Stimulated activated CD8-positive, alpha-beta memory T cell treated with anti-CD3 and anti-CD28 coated beads, Interleukin-7, amount 100 ng/mL, for 24 hours (primary cell): ENCODE results near the gene KRTAP10-9.
"Not testable (repeated sequence)": the region's sequence is repeated elsewhere in the genome, so short reads cannot be mapped to it uniquely, and the experiment has no call there.

Experiments used
- DNase-seq: peaks from one replicate; pipeline ENCODE4 v3.0.0-alpha.2; 2020; ENCODE audit warnings: low read depth

KRTAP10-9 gene

DNA sequence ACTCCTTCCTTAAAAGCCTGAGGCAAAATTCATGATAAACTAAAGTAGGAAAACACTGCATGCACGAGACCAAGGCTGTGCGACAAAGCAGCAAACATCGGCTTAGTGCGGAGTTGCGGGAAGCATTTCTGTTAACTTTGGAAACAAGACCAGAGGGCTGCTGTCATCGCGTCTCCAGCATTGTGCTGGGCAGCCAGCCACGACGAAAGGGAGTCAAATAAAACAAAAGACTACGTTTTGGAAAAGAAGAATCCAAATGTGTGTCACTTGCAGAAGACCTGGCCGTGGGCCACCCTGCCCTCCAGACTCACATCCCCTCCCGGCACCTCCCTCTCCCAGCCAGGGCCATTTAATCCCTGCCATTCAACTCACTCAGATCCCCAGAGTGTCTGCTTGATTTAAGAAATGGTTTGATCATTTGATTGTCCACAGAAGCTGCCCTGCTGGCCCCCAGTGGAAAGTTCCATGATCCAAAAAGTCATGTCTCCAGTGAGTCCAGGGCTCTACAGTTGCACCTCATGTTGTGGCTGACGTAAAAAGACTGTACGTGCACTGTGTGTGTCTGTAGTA, 16.9 kb downstream of the KRTAP10-9 start:
- DNase-seq, result no peak

GRCh38 chr21:44644878-44645277, 18.0 kb downstream of the KRTAP10-9 start:
- no peak for DNase-seq

DNA sequence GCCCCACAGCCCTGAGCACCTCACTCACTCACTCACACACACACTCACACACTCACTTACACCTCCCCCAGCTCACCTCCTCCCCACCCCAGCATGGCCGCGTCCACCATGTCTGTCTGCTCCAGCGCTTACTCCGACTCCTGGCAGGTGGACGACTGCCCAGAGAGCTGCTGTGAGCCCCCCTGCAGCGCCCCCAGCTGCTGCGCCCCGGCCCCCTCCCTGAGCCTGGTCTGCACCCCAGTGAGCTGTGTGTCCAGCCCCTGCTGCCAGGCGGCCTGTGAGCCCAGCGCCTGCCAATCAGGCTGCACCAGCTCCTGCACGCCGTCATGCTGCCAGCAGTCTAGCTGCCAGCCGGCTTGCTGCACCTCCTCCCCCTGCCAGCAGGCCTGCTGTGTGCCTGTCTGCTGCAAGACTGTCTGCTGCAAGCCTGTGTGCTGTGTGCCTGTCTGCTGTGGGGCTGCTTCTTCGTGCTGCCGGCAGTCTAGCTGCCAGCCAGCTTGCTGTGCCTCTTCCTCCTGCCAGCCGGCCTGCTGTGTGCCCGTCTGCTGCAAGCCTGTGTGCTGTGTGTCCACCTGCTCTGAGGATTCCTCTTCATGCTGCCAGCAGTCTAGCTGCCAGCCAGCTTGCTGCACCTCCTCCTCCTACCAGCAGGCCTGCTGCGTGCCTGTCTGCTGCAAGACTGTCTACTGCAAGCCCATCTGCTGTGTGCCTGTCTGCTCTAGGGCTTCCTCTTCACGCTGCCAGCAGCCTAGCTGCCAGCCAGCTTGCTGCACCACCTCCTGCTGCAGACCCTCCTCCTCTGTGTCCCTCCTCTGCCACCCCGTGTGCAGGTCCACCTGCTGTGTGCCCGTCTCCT, 19.7 kb downstream of the KRTAP10-9 start, which contains the start of gene KRTAP10-11:
Gene KRTAP10-11 (plus strand): TSS at position 49 of the 856 bp plus-strand sequence. CDS start 45 bp downstream, at position 94.
- not testable (repeated sequence) for DNase-seq

DNA sequence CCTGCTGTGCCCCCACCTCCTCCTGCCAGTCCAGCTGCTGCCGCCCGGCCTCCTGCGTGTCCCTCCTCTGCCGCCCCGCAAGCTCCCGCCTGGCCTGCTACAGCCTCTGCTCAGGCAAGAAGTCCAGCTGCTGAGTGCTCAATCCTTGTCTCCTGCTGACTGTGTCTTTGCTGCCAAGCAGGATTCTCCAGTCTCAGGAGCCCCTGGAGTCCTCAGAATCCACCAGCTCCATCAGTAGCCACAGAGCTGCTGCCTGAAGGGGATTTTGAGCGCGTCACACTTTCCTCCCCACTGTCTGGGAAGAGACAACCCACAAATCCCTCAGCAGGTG, 20.3 kb downstream of the KRTAP10-9 start:
- DNase-seq, result no peak

DNA sequence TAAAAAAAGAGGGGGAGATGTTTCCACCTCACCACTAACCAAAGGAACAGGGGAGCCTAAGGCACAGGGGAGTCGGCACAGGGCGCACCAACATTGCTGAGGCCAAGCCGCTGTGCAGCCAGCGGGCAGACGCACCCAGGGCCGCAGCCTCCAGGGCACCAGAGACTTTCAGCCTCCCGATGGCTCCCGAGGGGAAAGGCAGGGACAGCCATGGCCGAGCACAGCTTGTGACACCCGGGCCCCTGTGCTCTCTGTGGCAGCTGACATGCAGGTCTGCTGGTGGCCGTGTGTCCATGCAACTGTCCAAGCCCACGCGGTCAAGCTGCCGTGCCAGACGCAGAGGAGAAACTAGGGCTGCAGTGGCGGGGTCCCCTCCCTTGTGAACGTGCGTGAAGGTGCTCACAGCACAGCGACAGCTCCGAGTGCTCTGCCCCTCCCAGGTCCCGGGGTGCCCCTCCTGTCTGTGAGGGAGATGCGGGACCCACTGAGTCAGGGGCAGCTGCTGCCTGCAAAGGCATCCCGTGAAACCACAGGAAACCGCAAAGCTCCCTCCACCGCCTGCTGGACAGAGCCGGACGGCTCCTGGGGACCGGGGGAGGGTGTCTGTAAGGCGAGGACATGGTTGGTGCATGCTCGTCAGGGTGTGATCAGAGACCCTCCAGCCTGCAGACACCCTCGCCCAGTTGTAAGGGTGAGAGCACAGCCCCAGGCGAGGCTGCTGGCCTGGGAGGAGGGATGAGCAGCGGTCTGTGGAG, 21.8 kb downstream of the KRTAP10-9 start:
- DNase-seq, result no peak

- DNase-seq, result no peak
Measured at GRCh38 chr21:44649521-44650100, 22.7 kb downstream of the KRTAP10-9 start.

DNA sequence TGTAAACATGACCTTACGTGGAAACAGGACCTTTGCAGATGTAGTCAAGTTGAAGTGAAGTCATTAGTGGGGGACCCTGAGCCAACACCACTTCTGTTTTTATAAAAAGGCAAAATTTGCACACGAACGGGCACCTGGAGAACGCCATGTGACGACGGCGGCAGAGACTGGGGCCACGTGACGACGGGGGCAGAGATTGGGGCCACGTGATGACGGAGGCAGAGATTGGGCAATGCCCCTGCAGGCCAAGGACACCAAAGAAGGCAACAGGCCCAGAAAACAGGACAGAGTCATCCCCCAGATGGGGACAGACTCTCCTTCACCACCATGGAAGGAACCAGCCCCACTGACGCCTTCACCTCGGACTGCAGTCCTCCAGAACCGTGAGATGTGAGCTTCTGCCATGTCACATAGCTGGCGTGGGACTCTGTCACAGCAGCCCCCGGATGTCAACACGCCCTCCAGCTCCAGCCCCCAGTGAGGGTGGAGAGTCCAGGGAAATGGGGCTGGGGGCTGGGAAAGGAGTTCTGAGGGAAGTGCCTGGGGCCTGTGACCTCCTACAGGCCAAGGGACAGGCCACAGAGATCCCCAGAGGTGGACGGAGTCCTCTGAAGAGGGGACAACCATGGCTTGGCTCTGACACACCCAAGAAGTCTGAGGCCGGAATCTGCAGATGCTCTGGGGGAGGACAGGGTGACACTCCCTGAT, 23.5 kb downstream of the KRTAP10-9 start:
- DNase-seq, result no peak

GRCh38 chr21:44650973-44651675, 24.2 kb downstream of the KRTAP10-9 start:
- DNase-seq, result no peak

GRCh38 chr21:44653123-44653522, 26.2 kb downstream of the KRTAP10-9 start:
- DNase-seq, result no peak

DNA sequence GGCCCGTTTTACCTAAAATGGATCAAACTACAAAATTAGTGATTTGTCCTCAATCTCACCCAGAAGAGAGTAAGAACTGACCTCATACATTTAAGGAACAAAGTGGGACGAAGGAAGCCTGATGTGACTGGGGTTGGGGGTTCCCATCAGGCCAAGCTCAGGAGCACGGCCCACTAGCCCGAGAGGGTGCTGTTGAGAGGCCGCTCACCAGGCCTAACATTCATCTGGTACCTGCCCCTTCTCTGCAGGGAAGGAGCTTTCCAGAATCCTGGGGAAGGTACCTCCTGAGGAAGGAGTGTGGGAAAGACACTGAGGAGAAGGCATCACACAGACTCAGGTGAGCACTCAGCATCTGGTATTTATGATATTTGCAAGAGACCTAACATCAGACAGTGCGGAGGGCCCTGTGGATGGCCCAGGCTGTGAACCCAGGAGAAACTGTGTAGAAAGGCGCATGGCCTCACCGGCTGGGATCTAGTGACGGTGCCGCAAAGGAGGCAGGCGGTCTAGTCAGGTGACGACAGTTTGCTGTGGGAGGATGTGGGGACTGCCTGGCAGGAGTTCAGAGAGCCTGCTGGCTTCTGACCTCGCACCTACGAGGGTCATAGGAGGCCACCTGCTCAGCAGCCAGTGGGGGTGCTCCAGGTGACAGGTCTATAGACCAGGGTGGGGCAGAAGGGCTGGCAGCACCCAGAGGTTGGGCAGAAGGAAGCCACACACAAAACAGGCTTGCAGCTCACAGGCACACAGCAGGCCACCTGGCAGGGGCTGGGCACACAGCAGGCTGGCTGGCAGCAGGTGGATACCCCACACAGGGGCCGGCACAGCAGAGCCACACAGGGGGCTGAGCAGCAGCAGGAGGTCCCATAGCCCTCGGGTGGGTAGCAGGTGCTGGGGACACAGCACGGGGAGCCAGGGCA, 27.0 kb downstream of the KRTAP10-9 start:
- DNase-seq, result peak; percentile 15

DNA sequence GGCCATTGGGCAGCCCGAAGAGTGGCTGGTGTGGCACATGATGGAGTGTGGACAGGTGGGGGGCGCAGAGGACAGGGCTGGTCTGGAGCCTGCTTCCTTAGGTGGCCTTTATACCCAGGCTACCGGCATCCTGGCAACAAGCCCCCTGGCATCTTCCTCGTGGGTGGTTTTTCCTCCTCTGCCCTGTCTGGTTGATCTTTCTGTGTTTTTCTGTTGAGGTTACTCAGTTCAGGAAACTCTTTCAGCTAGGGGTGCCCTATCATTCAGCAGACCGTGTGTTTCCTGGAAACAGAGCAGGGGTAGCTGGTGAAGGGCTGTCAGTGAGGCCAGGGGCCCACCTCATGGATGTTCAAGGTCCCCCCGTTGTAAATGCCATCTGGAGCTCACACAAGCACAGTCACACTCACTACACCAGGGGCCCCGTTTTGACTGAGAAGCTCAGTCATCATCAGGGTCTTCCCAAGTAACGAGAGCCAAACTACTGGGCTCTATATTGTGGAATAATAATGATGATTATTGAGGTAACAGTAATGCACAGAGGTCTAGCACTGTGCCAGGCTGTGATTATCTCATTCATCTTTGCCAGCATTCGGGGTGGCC, 27.8 kb downstream of the KRTAP10-9 start, which contains the start of gene KRTAP12-4:
Gene KRTAP12-4 (minus strand): TSS at position 84 of the 600 bp plus-strand sequence. CDS start 45 bp downstream, at position 39.
- DNase-seq, result no peak

- DNase-seq, result no peak
Measured at GRCh38 chr21:44656868-44657267, 30.0 kb downstream of the KRTAP10-9 start.

DNA sequence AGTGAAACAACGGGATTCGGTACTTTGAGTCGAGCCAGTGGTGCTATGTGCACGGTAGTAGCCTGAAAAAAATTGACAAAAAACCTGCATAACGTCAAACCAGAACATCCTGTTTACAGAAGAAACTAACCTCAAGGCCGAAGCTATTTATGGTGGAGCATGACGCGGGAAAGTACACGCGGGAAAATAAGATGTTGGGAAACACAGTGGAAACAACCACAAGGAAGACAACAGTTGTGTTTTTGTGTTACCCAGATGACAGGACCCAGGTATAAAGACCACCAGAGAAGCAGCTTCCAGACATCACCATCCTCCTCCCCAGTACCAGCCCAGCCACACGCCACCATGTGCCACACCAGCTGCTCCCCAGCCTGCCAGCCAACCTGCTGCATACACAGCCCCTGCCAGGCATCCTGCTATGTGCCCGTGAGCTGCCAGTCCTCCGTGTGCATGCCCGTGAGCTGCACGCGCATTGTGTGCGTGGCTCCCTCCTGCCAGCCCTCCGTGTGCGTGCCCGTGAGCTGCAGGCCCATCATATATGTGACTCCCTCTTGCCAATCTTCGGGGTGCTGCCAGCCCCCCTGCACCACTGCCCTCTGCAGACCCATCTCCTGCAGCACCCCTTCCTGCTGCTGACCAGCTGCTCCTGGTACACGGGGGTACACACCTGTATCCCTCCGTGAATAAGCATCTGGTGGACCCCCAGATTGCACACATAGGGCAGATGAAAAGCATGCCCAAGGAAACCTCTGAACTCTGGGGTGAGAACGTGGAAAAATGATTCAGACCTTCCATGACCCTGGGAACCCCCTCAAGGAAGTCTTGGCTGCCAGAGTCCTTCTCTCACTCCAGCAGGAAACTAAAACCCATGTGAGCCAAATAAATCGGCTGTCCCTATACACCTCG, 31.0 kb downstream of the KRTAP10-9 start, which contains the start of gene KRTAP12-3:
Gene KRTAP12-3 (plus strand): TSS at position 298 of the 906 bp plus-strand sequence. CDS start 48 bp downstream, at position 346.
- DNase-seq, result no peak

- no peak for DNase-seq
Measured at GRCh38 chr21:44658541-44658910, 31.6 kb downstream of the KRTAP10-9 start.

- no peak for DNase-seq
Measured at GRCh38 chr21:44658913-44659595, 32.2 kb downstream of the KRTAP10-9 start.

GRCh38 chr21:44661567-44661966, 34.7 kb downstream of the KRTAP10-9 start:
- not testable (repeated sequence) for DNase-seq

GRCh38 chr21:44664691-44665090, 37.8 kb downstream of the KRTAP10-9 start:
- DNase-seq, result no peak
